Liver (tissue), 9 donors: ENCODE measurements around the gene RNGTT. TPM values are rescaled to one million over a fixed set of nuclear protein-coding genes. Genes with fewer than 3 reads are reported as not detected.

Source experiments
- DNase-seq: peaks from one replicate; pipeline ENCODE4 v3.0.0-alpha.2; 2017; ENCODE audit warnings: low spot score
- H3K27ac ChIP-seq, 2 donors: one replicate each; pipeline ENCODE4 v1.7.0; 2013; ENCODE audit warnings: inconsistent platforms in 2 of 2, low read length in 2 of 2, control low read depth in 1 of 2, low read depth in 1 of 2, mild to moderate bottlenecking in 1 of 2
- H3K27me3 ChIP-seq, 4 donors: one replicate each; pipeline versions ENCODE4 v1.6.1 to v1.7.0; 2013; ENCODE audit warnings: low read length in 3 of 4, inconsistent platforms in 1 of 4, mild to moderate bottlenecking in 1 of 4, moderate library complexity in 1 of 4; ENCODE audit not compliant: control insufficient read depth in 4 of 4, insufficient read depth in 4 of 4
- H3K36me3 ChIP-seq, 4 donors: one replicate each; pipeline versions ENCODE4 v1.6.1 to v1.7.0; 2013; ENCODE audit warnings: low read length in 3 of 4, mild to moderate bottlenecking in 3 of 4, low read depth in 1 of 4, moderate library complexity in 1 of 4; ENCODE audit not compliant: control insufficient read depth in 4 of 4, insufficient read depth in 3 of 4
- H3K4me1 ChIP-seq, 4 donors: one replicate each; pipeline versions ENCODE4 v1.6.1 to v1.7.0; 2013; ENCODE audit warnings: low read length in 3 of 4, mild to moderate bottlenecking in 3 of 4, moderate library complexity in 1 of 4; ENCODE audit not compliant: control insufficient read depth in 4 of 4, insufficient read depth in 4 of 4
- H3K4me3 ChIP-seq, 3 donors: one replicate each; pipeline versions ENCODE4 v1.6.1 to v1.7.0; 2013; ENCODE audit warnings: low read length in 3 of 3, control low read depth in 1 of 3, low read depth in 1 of 3, mild to moderate bottlenecking in 1 of 3
- H3K9ac ChIP-seq, 2 donors: one replicate each; pipeline ENCODE4 v1.7.0; 2013; ENCODE audit warnings: low read length in 2 of 2, mild to moderate bottlenecking in 2 of 2, moderate library complexity in 2 of 2, control low read depth in 1 of 2, low read depth in 1 of 2
- H3K9me3 ChIP-seq, 4 donors: one replicate each; pipeline versions ENCODE4 v1.6.1 to v1.7.0; 2013; ENCODE audit warnings: low read length in 3 of 4; ENCODE audit not compliant: control insufficient read depth in 4 of 4
- ATF3 ChIP-seq: IDR thresholded peaks from 2 replicates; pipeline ENCODE4 v1.6.1; 2016; ENCODE audit warnings: antibody characterized with exemption
- CTCF ChIP-seq: fragments of 150-350 bp; IDR thresholded peaks from 2 replicates; pipeline ENCODE4 v1.5.1; 2017; ENCODE audit warnings: improper control_type of control experiment, low read depth, low read length; ENCODE audit not compliant: missing input control
- EGR1 ChIP-seq, 2 donors: IDR thresholded peaks; 2 replicates each; pipeline ENCODE4 v1.6.1; 2016 to 2018; ENCODE audit warnings: antibody characterized with exemption in 2 of 2, low read depth in 2 of 2
- FOXA1 ChIP-seq: IDR thresholded peaks from 2 replicates; pipeline ENCODE4 v1.6.1; 2016; ENCODE audit warnings: antibody characterized with exemption
- FOXA2 ChIP-seq: IDR thresholded peaks from 2 replicates; pipeline ENCODE4 v1.6.1; 2016; ENCODE audit warnings: antibody characterized with exemption
- GABPA ChIP-seq, 2 donors: IDR thresholded peaks in 1 of 2; conservative IDR thresholded peaks in 1 of 2; 2 replicates each; pipeline ENCODE4 v1.6.1; 2016; ENCODE audit warnings: antibody characterized with exemption in 2 of 2, mild to moderate bottlenecking in 1 of 2, moderate library complexity in 1 of 2
- HNF4A ChIP-seq, 2 donors: conservative IDR thresholded peaks; 2 replicates each; pipeline ENCODE4 v1.6.1; 2016; ENCODE audit warnings: antibody characterized with exemption in 2 of 2, mild to moderate bottlenecking in 2 of 2
- JUND ChIP-seq, 2 donors: IDR thresholded peaks; 2 replicates each; pipeline ENCODE4 v1.6.1; 2016; ENCODE audit warnings: antibody characterized with exemption in 2 of 2
- NR2F2 ChIP-seq: IDR thresholded peaks from 2 replicates; pipeline ENCODE4 v1.6.1; 2016; ENCODE audit warnings: antibody characterized with exemption
- RAD21 ChIP-seq, 2 donors: IDR thresholded peaks; 2 replicates each; pipeline ENCODE4 v1.6.1; 2016; ENCODE audit warnings: antibody characterized with exemption in 2 of 2, mild to moderate bottlenecking in 2 of 2
- REST ChIP-seq: IDR thresholded peaks from 2 replicates; pipeline ENCODE4 v1.6.1; 2016; ENCODE audit warnings: antibody characterized with exemption, mild to moderate bottlenecking
- RXRA ChIP-seq, 2 donors: IDR thresholded peaks; 2 replicates each; pipeline ENCODE4 v1.6.1; 2017 to 2018; ENCODE audit warnings: antibody characterized with exemption in 2 of 2, mild to moderate bottlenecking in 1 of 2
- SP1 ChIP-seq: IDR thresholded peaks from 2 replicates; pipeline ENCODE4 v1.6.1; 2018; ENCODE audit warnings: antibody characterized with exemption, mild to moderate bottlenecking
- TAF1 ChIP-seq: conservative IDR thresholded peaks from 2 replicates; pipeline ENCODE4 v1.6.1; 2016; ENCODE audit warnings: antibody characterized with exemption, mild to moderate bottlenecking
- YY1 ChIP-seq: IDR thresholded peaks from 2 replicates; pipeline ENCODE4 v1.6.1; 2016; ENCODE audit warnings: antibody characterized with exemption, mild to moderate bottlenecking
- WGBS: extraction: QIAGEN DNeasy Blood & Tissue Kit; methylation state at CpG from one replicate; pipeline ENCODE4 v1.1.7; 2013; 5-methylcytosine and 5-hydroxymethylcytosine counted together
- polyA plus RNA-seq, 2 donors: library from polyadenylated mRNA; stranded (reverse) in 1 of 2; unstranded in 1 of 2; fragments of 200-250 nt in 1 of 2; fragments of >200 nt in 1 of 2; fragmentation: Nextera tagmentation in 1 of 2; extraction: Ambion mirVana in 1 of 2; gene quantifications; one replicate each; pipeline versions ENCODE4 v1.2.1 to v1.2.3, GENCODE V29; 2013 to 2015
- total RNA-seq, 2 donors: library from RNA; depleted of rRNA; stranded (reverse); fragments of >200 nt; gene quantifications; one replicate each; pipeline ENCODE4 v1.2.3, GENCODE V29; 2014
- TF ChIP-seq, protein P1 (sequence below): IDR thresholded peaks from 2 replicates; pipeline ENCODE4 v1.6.1; 2016; ENCODE audit warnings: antibody characterized with exemption
- TF ChIP-seq, protein P2 (sequence below): IDR thresholded peaks from 2 replicates; pipeline ENCODE4 v1.6.1; 2016; ENCODE audit warnings: antibody characterized with exemption
- donor health status: healthy.
- donor health status: healthy.
- donor health status: healthy.
- donor health status: healthy.
- donor health status: healthy.

RNGTT gene
- total and polyA plus RNA-seq, 4 donors: 4.1 to 20.8 (median 7.2) TPM

DNA sequence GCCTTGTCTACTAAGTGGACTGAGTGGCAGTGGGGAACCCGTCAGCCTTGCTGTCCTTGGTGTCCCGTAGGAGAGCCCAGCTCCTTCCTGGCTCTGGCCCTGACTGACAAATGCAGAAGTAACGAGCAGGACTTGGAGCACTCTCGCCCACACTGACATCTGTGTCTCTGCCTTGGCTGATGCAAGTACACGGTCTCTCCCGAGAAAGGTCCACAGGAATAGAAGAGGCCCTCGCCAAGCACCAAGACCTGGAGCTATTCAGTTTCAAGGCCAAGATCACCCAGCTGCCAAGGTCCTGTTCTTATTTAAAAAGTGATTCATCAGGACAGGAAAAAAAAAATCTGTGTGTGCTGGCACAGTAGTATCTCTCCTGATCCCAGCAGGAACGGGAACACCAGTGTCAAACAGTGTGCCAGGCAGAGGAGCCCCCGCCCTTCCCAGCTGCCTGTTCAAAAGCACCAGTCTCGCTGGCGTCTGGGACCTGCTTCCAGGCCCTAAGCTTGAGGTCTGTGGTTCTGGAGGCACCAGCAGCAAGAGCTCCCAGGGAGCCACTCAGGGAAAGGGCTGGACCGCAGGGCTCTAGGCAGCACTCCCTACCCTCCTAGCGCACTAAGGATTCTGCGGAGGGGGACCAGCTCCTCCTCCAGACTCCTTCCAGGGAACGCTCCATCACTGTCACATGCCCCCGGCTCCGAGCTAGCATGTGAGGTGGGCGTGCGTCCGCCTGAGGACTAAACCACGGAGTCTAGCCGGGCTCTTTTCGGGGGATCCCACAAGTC lies 376.9 kb downstream of the RNGTT start:
- WGBS: 77% methylated on average over 23 of the region's 23 CpGs
- H3K36me3 ChIP-seq: no peaks in the 10 kb centered on the region
- no peak overlapping the region for H3K4me3 ChIP-seq
- no peak for TF ChIP-seq RAD21 (IDR thresholded peaks at IDR 0.05)
- TF ChIP-seq HNF4A (conservative IDR thresholded peaks at IDR 0.05): no peak
- no peak for TF ChIP-seq CTCF
- no peak for TF ChIP-seq FOXA2
- TF ChIP-seq SP1: no peak
- TF ChIP-seq ATF3: no peak
- TF ChIP-seq EGR1 (IDR thresholded peaks at IDR 0.05; ENCODE audit: low read depth in 2 of 2): no peak
- TF ChIP-seq NR2F2: no peak
- TF ChIP-seq YY1: no peak
- TF ChIP-seq, protein P1, sequence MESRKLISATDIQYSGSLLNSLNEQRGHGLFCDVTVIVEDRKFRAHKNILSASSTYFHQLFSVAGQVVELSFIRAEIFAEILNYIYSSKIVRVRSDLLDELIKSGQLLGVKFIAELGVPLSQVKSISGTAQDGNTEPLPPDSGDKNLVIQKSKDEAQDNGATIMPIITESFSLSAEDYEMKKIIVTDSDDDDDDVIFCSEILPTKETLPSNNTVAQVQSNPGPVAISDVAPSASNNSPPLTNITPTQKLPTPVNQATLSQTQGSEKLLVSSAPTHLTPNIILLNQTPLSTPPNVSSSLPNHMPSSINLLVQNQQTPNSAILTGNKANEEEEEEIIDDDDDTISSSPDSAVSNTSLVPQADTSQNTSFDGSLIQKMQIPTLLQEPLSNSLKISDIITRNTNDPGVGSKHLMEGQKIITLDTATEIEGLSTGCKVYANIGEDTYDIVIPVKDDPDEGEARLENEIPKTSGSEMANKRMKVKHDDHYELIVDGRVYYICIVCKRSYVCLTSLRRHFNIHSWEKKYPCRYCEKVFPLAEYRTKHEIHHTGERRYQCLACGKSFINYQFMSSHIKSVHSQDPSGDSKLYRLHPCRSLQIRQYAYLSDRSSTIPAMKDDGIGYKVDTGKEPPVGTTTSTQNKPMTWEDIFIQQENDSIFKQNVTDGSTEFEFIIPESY: no peak
- TF ChIP-seq FOXA1: no peak
- TF ChIP-seq JUND (IDR thresholded peaks at IDR 0.05): no peak
- no peak for TF ChIP-seq TAF1
- TF ChIP-seq RXRA (IDR thresholded peaks at IDR 0.05): no peak
- no peak for DNase-seq
- H3K27ac ChIP-seq: no peak overlapping the region
- no peak overlapping the region for H3K9ac ChIP-seq
- H3K9me3 ChIP-seq: peaks cover 0 to 3% (median under 1%) of the 10 kb centered on the region in 4 donors
- no peaks in the 10 kb centered on the region for H3K4me1 ChIP-seq
- H3K27me3 ChIP-seq: peaks cover 0 to 2% (median 0%) of the 10 kb centered on the region in 4 donors

DNA sequence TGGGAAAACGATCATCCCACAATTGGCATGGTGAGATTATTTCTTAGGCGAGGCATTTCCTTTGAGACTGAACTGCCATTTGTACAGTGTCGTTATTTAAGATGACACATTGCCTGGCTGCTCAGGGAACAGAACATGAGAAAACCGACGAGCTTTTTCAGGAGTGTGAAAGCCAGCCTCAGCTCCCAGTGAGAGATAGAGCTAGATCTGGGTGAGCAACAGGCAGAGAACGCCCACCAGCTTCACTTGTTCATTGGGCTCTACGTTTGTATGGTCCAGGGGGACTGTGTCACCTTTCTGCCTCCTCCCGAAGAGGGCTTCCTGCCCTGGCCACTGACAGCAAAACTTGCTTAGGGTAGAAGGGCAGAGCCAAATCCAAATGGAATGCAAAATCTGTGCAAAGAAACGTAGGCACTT lies 378.1 kb downstream of the RNGTT start:
- no peak overlapping the region for H3K9ac ChIP-seq
- no peaks in the 10 kb centered on the region for H3K36me3 ChIP-seq
- peaks cover 0 to 3% (median under 1%) of the 10 kb centered on the region in 4 donors for H3K9me3 ChIP-seq
- WGBS: 69% methylated on average over 9 of the region's 9 CpGs
- peaks cover 0 to 2% (median 0%) of the 10 kb centered on the region in 4 donors for H3K27me3 ChIP-seq
- no peak overlapping the region for H3K4me3 ChIP-seq
- no peak for DNase-seq
- no peak overlapping the region for H3K27ac ChIP-seq
- no peaks in the 10 kb centered on the region for H3K4me1 ChIP-seq
- TF ChIP-seq HNF4A (conservative IDR thresholded peaks at IDR 0.05): no peak
- TF ChIP-seq JUND (IDR thresholded peaks at IDR 0.05): no peak
- TF ChIP-seq EGR1 (IDR thresholded peaks at IDR 0.05; ENCODE audit: low read depth in 2 of 2): no peak
- no peak for TF ChIP-seq YY1
- no peak for TF ChIP-seq SP1
- TF ChIP-seq, protein P2, sequence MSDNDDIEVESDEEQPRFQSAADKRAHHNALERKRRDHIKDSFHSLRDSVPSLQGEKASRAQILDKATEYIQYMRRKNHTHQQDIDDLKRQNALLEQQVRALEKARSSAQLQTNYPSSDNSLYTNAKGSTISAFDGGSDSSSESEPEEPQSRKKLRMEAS: no peak
- no peak for TF ChIP-seq CTCF
- TF ChIP-seq RXRA (IDR thresholded peaks at IDR 0.05): no peak
- TF ChIP-seq FOXA2: no peak
- no peak for TF ChIP-seq TAF1
- no peak for TF ChIP-seq GABPA (IDR thresholded peaks at IDR 0.05 in 1 of 2, conservative IDR thresholded peaks at IDR 0.05 in 1 of 2)
- no peak for TF ChIP-seq REST
- no peak for TF ChIP-seq ATF3
- TF ChIP-seq, protein P1: no peak
- TF ChIP-seq FOXA1: no peak
- TF ChIP-seq RAD21 (IDR thresholded peaks at IDR 0.05): no peak
